K562 (cell line): ENCODE measurements around the gene DKK3. TPM values are rescaled to one million over a fixed set of nuclear protein-coding genes. Genes with fewer than 3 reads are reported as not detected.

ENCODE experiments used
- ATAC-seq: fragments of 200-7000 bp; cut with Tn5 transposase; 3 replicates; pipeline ENCODE4 v1.9.1; 2020; ENCODE audit warnings: moderate library complexity
- BruUV-seq: library from RNA; stranded (reverse); fragments of 400-500 nt; replicated peaks from 2 replicates; lab custom pipeline; 2021; lab: Mats Ljungman, UMichigan
- CTCF ChIA-PET: fragments of 300-600 bp; formaldehyde crosslinking; extraction: SDS; loops from one replicate; lab custom pipeline; 2021; ENCODE audit warnings: low intra/inter-chr PET ratio; lab: Yijun Ruan, JAX
- POLR2A ChIA-PET: fragments of 300-600, 350-650 bp; sonication (Branson Sonifier 250); formaldehyde crosslinking; extraction: SDS; loops from one replicate; lab custom pipeline; 2021; ENCODE audit warnings: antibody characterized with exemption, inconsistent platforms; lab: Yijun Ruan, JAX
- DNase-seq, 4 experiments: peaks; one replicate each; pipeline versions ENCODE4 v3.0.0 to v3.0.0-alpha.2; 2011 to 2018; ENCODE audit warnings: low spot score in 3 of 4, mixed read lengths in 3 of 4; ENCODE audit errors: extremely low read depth in 1 of 4
- FAIRE-seq: peaks from 2 replicates; lab custom pipeline; 2011; peaks lifted over from hg19 to GRCh38; lab: Jason Lieb, UNC
- H2AFZ ChIP-seq: 2 replicates; pipeline ENCODE4 v1.6.0; 2011; ENCODE audit warnings: low read depth, low read length, control low read depth, inconsistent platforms
- H3K27ac ChIP-seq: fragments of 200-600 bp; 3 replicates; pipeline ENCODE4 v1.8.0; 2011; ENCODE audit warnings: low read depth, mild to moderate bottlenecking, control low read depth, inconsistent platforms, low read length, moderate library complexity, mixed read lengths; ENCODE audit errors: extremely low read depth
- H3K27me3 ChIP-seq, 2 experiments: fragments of 300-600 bp in 1 of 2; 2 replicates in 1 of 2; 3 replicates in 1 of 2; pipeline versions ENCODE4 v1.6.0 to v1.8.0; 2011; ENCODE audit warnings: inconsistent platforms in 2 of 2, low read length in 2 of 2, mild to moderate bottlenecking in 1 of 2, mixed read lengths in 1 of 2, moderate library complexity in 1 of 2; ENCODE audit not compliant: control insufficient read depth in 2 of 2, insufficient read depth in 2 of 2
- H3K36me3 ChIP-seq: fragments of 300-600 bp; 3 replicates; pipeline ENCODE4 v1.8.0; 2011; ENCODE audit warnings: mild to moderate bottlenecking, low read length, inconsistent platforms; ENCODE audit not compliant: control insufficient read depth, insufficient read depth
- H3K4me1 ChIP-seq, 2 experiments: fragments of 200-600 bp in 1 of 2; replicated peaks in 1 of 2; 2 replicates in 1 of 2; 3 replicates in 1 of 2; pipeline versions ENCODE4 v1.5.1 to v1.8.0; 2011; ENCODE audit warnings: inconsistent platforms in 2 of 2, low read length in 2 of 2, mild to moderate bottlenecking in 1 of 2, mixed read lengths in 1 of 2, moderate library complexity in 1 of 2; ENCODE audit not compliant: control insufficient read depth in 2 of 2, insufficient read depth in 2 of 2
- H3K4me2 ChIP-seq: 2 replicates; pipeline ENCODE4 v1.6.1; 2011; ENCODE audit warnings: low read length, control low read depth, inconsistent platforms, mixed read lengths; ENCODE audit not compliant: insufficient read depth
- H3K4me3 ChIP-seq: fragments of 200-600 bp; sonication (generic), shearing (Covaris generic); 2 replicates; pipeline ENCODE4 v1.5.1; 2016; ENCODE audit warnings: control low read depth, inconsistent platforms
- H3K79me2 ChIP-seq: fragments of 200-600 bp; 3 replicates; pipeline ENCODE4 v1.8.0; 2011; ENCODE audit warnings: low read length, inconsistent platforms; ENCODE audit not compliant: control insufficient read depth, insufficient read depth
- H3K9ac ChIP-seq, 2 experiments: 2 replicates each; pipeline versions ENCODE4 v1.6.0 to v1.6.1; 2011; ENCODE audit warnings: low read depth in 2 of 2, low read length in 2 of 2, control low read depth in 1 of 2, inconsistent platforms in 1 of 2, mild to moderate bottlenecking in 1 of 2, mixed read lengths in 1 of 2; ENCODE audit not compliant: insufficient read depth in 1 of 2
- H3K9me1 ChIP-seq: one replicate; pipeline ENCODE4 v1.6.0; 2011; ENCODE audit warnings: inconsistent platforms, mild to moderate bottlenecking, low read length, moderate library complexity; ENCODE audit not compliant: control insufficient read depth, insufficient read depth
- H3K9me3 ChIP-seq: replicated peaks from 2 replicates; pipeline ENCODE4 v1.5.1; 2011; ENCODE audit warnings: low read depth, low read length, inconsistent platforms; ENCODE audit not compliant: control insufficient read depth, insufficient read depth
- H4K20me1 ChIP-seq: replicated peaks from 2 replicates; pipeline ENCODE4 v1.6.1; 2011; ENCODE audit warnings: low read length, inconsistent platforms, mixed read lengths; ENCODE audit not compliant: control insufficient read depth, insufficient read depth
- ATF7 ChIP-seq: fragments of 450-650 bp; IDR thresholded peaks from 2 replicates; pipeline ENCODE4 v1.7.1; 2014; ENCODE audit warnings: mild to moderate bottlenecking, moderate library complexity
- ESRRA ChIP-seq: fragments of 450-650 bp; IDR thresholded peaks from 2 replicates; pipeline ENCODE4 v1.6.1; 2014; ENCODE audit warnings: low read depth, mild to moderate bottlenecking, moderate library complexity, borderline replicate concordance
- FOXA3 ChIP-seq, 2 experiments: fragments of 450-650 bp in 1 of 2; sonication (generic) in 1 of 2; formaldehyde crosslinking; IDR thresholded peaks in 1 of 2; conservative IDR thresholded peaks in 1 of 2; 2 replicates each; pipeline versions ENCODE4 v1.4.0 to v1.8.0; 2020 to 2022; ENCODE audit warnings: mild to moderate bottlenecking in 2 of 2, missing genetic modification reagents in 1 of 2
- KAT8 ChIP-seq: fragments of 450-650 bp; IDR thresholded peaks from 2 replicates; pipeline ENCODE4 v1.6.1; 2016; ENCODE audit warnings: low read depth, mild to moderate bottlenecking
- MCM5 ChIP-seq: fragments of 450-650 bp; IDR thresholded peaks from 2 replicates; pipeline ENCODE4 v1.6.1; 2016; ENCODE audit warnings: low read depth
- MCM7 ChIP-seq, 2 experiments: fragments of 450-650 bp; IDR thresholded peaks; 2 replicates each; pipeline ENCODE4 v1.6.1; 2016 to 2018
- NBN ChIP-seq: fragments of 450-650 bp; IDR thresholded peaks from 2 replicates; pipeline ENCODE4 v1.6.1; 2016; ENCODE audit warnings: low read depth, mild to moderate bottlenecking
- NFIC ChIP-seq: fragments of 450-650 bp; IDR thresholded peaks from 2 replicates; pipeline ENCODE4 v1.6.1; 2017; ENCODE audit warnings: mild to moderate bottlenecking, inconsistent platforms
- NFIX ChIP-seq: fragments of 250-450 bp; sonication (Bioruptor Pico); IDR thresholded peaks from 2 replicates; pipeline ENCODE4 v1.4.0; 2020; ENCODE audit warnings: low read depth, mild to moderate bottlenecking, moderate library complexity
- SETDB1 ChIP-seq: IDR thresholded peaks from one replicate; pipeline ENCODE4 v1.6.1; 2012; ENCODE audit warnings: low read length, control low read depth, inconsistent platforms
- ZNF121 ChIP-seq: sonication (generic); formaldehyde crosslinking; conservative IDR thresholded peaks from 2 replicates; pipeline ENCODE4 v1.8.0; 2022; ENCODE audit warnings: missing genetic modification reagents
- ZNF175 ChIP-seq: fragments of 200-800 bp; sonication (Bioruptor generic); IDR thresholded peaks from 2 replicates; pipeline ENCODE4 v1.6.1; 2016; ENCODE audit warnings: low read depth, mild to moderate bottlenecking, missing genetic modification characterization, missing compliant biosample characterization
- WGBS: fragments of 100-300 bp; shearing (Covaris generic); methylation state at CpG from one replicate; pipeline ENCODE4 v1.1.6; 2016; ENCODE audit warnings: low coverage, mixed read lengths; ENCODE audit not compliant: insufficient coverage; ENCODE audit errors: missing lambda C conversion rate; 5-methylcytosine and 5-hydroxymethylcytosine counted together
- in situ Hi-C: fragments of 300-500 bp; cut with MboI; formaldehyde crosslinking; loops from 4 replicates; pipeline ENCODE4 v1.15.0; 2018; ENCODE audit warnings: inconsistent platforms, mixed read lengths
- intact Hi-C: fragments of 100-400 bp; cut with micrococcal nuclease; formaldehyde crosslinking; loops from 2 replicates; pipeline ENCODE4 v1.14.2; 2022
- polyA plus RNA-seq, 8 experiments: library from polyadenylated mRNA; depleted of rRNA in 4 of 8; stranded (reverse) in 5 of 8; unstranded in 3 of 8; fragments of >200 nt; fragmentation: Nextera tagmentation in 2 of 8; fragmentation: Illumina TruSeq in 1 of 8; extraction: Ambion mirVana in 2 of 8; extraction: Trizol in 1 of 8; gene quantifications; 2 replicates each; pipeline versions ENCODE4 v1.2.1 to v1.2.3, GENCODE V29; 2011 to 2014; ENCODE audit warnings: inconsistent platforms in 1 of 8, missing spikeins in 1 of 8
- total RNA-seq, 7 experiments: library from RNA; depleted of rRNA in 6 of 7; stranded (reverse); fragments of >200 nt in 6 of 7; fragmentation: Illumina TruSeq in 2 of 7; extraction: Trizol in 2 of 7; gene quantifications; 2 replicates each; pipeline versions ENCODE4 v1.2.1 to v1.2.3, GENCODE V29; 2011 to 2021; ENCODE audit warnings: low replicate concordance in 1 of 7
- TF ChIP-seq, protein P1 (sequence below): sonication (generic); formaldehyde crosslinking; IDR thresholded peaks from 2 replicates; pipeline ENCODE4 v1.8.0; 2022; ENCODE audit warnings: mild to moderate bottlenecking, low read depth, missing genetic modification reagents
- TF ChIP-seq, protein P2 (sequence below): fragments of 250-450 bp; sonication (Bioruptor Pico); IDR thresholded peaks from 2 replicates; pipeline ENCODE4 v1.5.1; 2021; ENCODE audit warnings: mild to moderate bottlenecking
- TF ChIP-seq, protein P3 (sequence below), 3 experiments: fragments of 200-800 bp in 1 of 3; fragments of 250-450 bp in 1 of 3; fragments of 450-650 bp in 1 of 3; sonication (Bioruptor Pico) in 1 of 3; sonication (Bioruptor generic) in 1 of 3; formaldehyde crosslinking in 1 of 3; IDR thresholded peaks; 2 replicates each; pipeline versions ENCODE4 v1.6.1 to v1.8.0; 2016 to 2022; ENCODE audit warnings: mild to moderate bottlenecking in 2 of 3, missing genetic modification characterization in 2 of 3, missing compliant biosample characterization in 1 of 3, moderate library complexity in 1 of 3

Gene DKK3
- total and polyA plus RNA-seq, 9 of the 15 experiments (the other 6 are each of a cell fraction or from before 2014, with no cell fraction given) = 0.14 to 0.85 (median 0.38) TPM; not detected in 6

- TF ChIP-seq, protein P1, sequence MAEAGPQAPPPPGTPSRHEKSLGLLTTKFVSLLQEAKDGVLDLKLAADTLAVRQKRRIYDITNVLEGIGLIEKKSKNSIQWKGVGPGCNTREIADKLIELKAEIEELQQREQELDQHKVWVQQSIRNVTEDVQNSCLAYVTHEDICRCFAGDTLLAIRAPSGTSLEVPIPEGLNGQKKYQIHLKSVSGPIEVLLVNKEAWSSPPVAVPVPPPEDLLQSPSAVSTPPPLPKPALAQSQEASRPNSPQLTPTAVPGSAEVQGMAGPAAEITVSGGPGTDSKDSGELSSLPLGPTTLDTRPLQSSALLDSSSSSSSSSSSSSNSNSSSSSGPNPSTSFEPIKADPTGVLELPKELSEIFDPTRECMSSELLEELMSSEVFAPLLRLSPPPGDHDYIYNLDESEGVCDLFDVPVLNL (CRISPR knock-in tag) = no peak
- TF ChIP-seq NFIC (no peak), SETDB1 (no peak), MCM5 (no peak), FOXA3 (CRISPR knock-in tag; conservative IDR thresholded peaks at IDR 0.05 in 1 of 2, IDR thresholded peaks at IDR 0.05 in 1 of 2) (no peak)
- TF ChIP-seq, protein P2, sequence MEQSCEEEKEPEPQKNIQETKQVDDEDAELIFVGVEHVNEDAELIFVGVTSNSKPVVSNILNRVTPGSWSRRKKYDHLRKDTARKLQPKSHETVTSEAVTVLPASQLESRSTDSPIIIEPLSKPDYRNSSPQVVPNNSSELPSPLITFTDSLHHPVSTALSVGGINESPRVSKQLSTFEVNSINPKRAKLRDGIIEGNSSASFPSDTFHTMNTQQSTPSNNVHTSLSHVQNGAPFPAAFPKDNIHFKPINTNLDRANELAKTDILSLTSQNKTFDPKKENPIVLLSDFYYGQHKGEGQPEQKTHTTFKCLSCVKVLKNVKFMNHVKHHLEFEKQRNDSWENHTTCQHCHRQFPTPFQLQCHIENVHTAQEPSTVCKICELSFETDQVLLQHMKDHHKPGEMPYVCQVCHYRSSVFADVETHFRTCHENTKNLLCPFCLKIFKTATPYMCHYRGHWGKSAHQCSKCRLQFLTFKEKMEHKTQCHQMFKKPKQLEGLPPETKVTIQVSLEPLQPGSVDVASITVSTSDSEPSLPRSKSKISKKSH (CRISPR knock-in tag) = no peak
These were observed 58.9 kb downstream of the DKK3 start (continued) for GRCh38 chr11:11949482-11949881.

DNA sequence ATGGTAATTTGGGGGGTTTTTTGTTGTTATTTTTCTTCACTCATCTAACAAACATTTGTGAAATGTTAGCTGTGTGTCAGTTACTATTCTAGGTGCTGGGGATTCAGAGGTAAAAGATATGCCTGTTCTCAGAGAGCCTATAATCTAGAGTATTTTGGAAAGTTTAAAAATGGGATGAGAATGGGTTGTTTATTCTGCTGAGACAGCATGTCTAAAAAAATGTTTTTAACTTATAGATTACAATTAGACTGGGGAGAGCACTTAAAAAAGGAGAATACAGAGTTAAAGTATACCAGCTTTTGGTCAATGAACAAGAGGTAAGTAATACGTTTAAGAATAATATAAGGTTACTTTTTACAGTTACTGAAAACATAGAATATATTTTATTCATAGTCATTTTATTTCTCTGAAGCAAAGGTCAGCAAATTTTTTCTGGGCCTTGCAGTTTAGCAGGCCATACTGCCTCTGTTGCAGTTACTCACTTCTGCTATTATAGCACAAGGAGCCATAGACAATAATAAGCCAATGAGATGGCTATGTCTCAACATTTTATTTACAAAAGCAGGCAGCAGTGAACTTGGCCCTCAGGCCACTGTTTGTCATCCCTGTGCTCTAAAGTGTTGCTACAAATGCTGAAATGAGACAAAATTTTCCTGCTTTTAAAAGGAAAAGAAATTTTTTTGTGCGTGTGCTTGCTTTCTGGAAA, 60.0 kb downstream of the DKK3 start:
- ChIA-PET CTCF (no interaction called here), POLR2A (interaction anchor here (2.7 kb wide), 1 partner anchor 10 kb away, joined by 14 read pairs; no protein-coding TSS in a partner anchor)
- Histone ChIP-seq H4K20me1 (no peaks in the 10 kb centered on the region), H3K4me2 (no peak overlapping the region), H2AFZ (no peak overlapping the region), H3K9me1 (no peaks in the 10 kb centered on the region), H3K9ac (no peak overlapping the region), H3K79me2 (no peaks in the 10 kb centered on the region), H3K27me3 (no peaks in the 10 kb centered on the region), H3K36me3 (peaks cover 90% of the 10 kb centered on the region), H3K4me1 (no peaks in the 10 kb centered on the region), H3K9me3 (no peaks in the 10 kb centered on the region), H3K4me3 (no peak overlapping the region), H3K27ac (no peak overlapping the region)
- 88% methylated on average over 2 of the region's 2 CpGs for WGBS
- in situ Hi-C loops (no loop called here), intact Hi-C loops (no loop called here)
- DNase-seq = no peak
- ATAC-seq = no peak
- BruUV-seq = no TSS peak
- FAIRE-seq = no peak
- TF ChIP-seq NBN = no peak
- TF ChIP-seq, protein P3, sequence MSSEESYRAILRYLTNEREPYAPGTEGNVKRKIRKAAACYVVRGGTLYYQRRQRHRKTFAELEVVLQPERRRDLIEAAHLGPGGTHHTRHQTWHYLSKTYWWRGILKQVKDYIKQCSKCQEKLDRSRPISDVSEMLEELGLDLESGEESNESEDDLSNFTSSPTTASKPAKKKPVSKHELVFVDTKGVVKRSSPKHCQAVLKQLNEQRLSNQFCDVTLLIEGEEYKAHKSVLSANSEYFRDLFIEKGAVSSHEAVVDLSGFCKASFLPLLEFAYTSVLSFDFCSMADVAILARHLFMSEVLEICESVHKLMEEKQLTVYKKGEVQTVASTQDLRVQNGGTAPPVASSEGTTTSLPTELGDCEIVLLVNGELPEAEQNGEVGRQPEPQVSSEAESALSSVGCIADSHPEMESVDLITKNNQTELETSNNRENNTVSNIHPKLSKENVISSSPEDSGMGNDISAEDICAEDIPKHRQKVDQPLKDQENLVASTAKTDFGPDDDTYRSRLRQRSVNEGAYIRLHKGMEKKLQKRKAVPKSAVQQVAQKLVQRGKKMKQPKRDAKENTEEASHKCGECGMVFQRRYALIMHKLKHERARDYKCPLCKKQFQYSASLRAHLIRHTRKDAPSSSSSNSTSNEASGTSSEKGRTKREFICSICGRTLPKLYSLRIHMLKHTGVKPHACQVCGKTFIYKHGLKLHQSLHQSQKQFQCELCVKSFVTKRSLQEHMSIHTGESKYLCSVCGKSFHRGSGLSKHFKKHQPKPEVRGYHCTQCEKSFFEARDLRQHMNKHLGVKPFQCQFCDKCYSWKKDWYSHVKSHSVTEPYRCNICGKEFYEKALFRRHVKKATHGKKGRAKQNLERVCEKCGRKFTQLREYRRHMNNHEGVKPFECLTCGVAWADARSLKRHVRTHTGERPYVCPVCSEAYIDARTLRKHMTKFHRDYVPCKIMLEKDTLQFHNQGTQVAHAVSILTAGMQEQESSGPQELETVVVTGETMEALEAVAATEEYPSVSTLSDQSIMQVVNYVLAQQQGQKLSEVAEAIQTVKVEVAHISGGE (CRISPR knock-in tag; IDR thresholded peaks at IDR 0.05) = no peak
- TF ChIP-seq ESRRA = no peak
- no peak for TF ChIP-seq ZNF121 (CRISPR knock-in tag)
- no peak for TF ChIP-seq MCM7 (IDR thresholded peaks at IDR 0.05)
- no peak for TF ChIP-seq ZNF175 (CRISPR knock-in tag)
- no peak for TF ChIP-seq KAT8
- TF ChIP-seq NFIX (CRISPR knock-in tag) = no peak
- TF ChIP-seq ATF7 = no peak
